ENCODE data around the gene PRR36.

- TF ChIP-seq CTCF (IDR thresholded peaks at IDR 0.05) = no peak
- no peak for TF ChIP-seq POLR2A (IDR thresholded peaks at IDR 0.05)
Observed at GRCh38 chr19:7841751-7842660, 32.2 kb downstream of the PRR36 start.

Data from adrenal gland (tissue), 5 donors.